Peyer's patch (tissue), 4 donors: ENCODE measurements around the gene ATXN1. TPM values are rescaled to one million over a fixed set of nuclear protein-coding genes. Genes with fewer than 3 reads are reported as not detected.
A peak's percentile ranks its signal among the peaks of the same experiment; 100 is the strongest.

Experiments
- DNase-seq, 3 donors: peaks; one replicate each; pipeline ENCODE4 v3.0.0-alpha.2; 2017 to 2019
- H3K27ac ChIP-seq, 4 donors: fragments of 200-600 bp; sonication (generic); one replicate each; pipeline ENCODE4 v1.5.1; 2016 to 2019
- H3K27me3 ChIP-seq, 2 donors: fragments of 200-600 bp; sonication (generic); one replicate each; pipeline ENCODE4 v1.5.1; 2019
- H3K36me3 ChIP-seq, 3 donors: fragments of 200-600 bp; sonication (generic); one replicate each; pipeline ENCODE4 v1.5.1; 2016 to 2019
- H3K4me1 ChIP-seq, 4 donors: fragments of 200-600 bp; sonication (generic); one replicate each; pipeline ENCODE4 v1.5.1; 2016 to 2019
- H3K4me3 ChIP-seq, 4 donors: fragments of 200-600 bp; sonication (generic); 1 replicate in 3 of 4; 2 replicates in 1 of 4; pipeline ENCODE4 v1.5.1; 2016 to 2019; ENCODE audit warnings: mild to moderate bottlenecking in 1 of 4
- H3K9me3 ChIP-seq, 4 donors: fragments of 200-600 bp; sonication (generic); one replicate each; pipeline ENCODE4 v1.5.1; 2016 to 2019; ENCODE audit warnings: mild to moderate bottlenecking in 1 of 4
- POLR2A ChIP-seq, 2 donors: fragments of 450-650 bp; IDR thresholded peaks; one replicate each; pipeline ENCODE4 v1.5.1; 2017; ENCODE audit warnings: antibody characterized with exemption in 2 of 2, mild to moderate bottlenecking in 2 of 2, moderate library complexity in 2 of 2
- total RNA-seq, 4 donors: library from RNA; depleted of rRNA; stranded (reverse); fragments of >200 nt; gene quantifications; one replicate each; pipeline ENCODE4 v1.1.0, GENCODE V29; 2016
- TF ChIP-seq, protein P1 (sequence below), 6 experiments: fragments of 450-650 bp in 4 of 6; fragments of 200-600 bp in 2 of 6; sonication (generic) in 1 of 6; IDR thresholded peaks; one replicate each; pipeline ENCODE4 v1.5.1; 2017 to 2019; ENCODE audit warnings: antibody characterized with exemption in 6 of 6, mild to moderate bottlenecking in 3 of 6, moderate library complexity in 1 of 6

ATXN1 gene
- total RNA-seq, 4 donors from 2014 or later = 34.7 to 48.5 (median 43.1) TPM

DNA sequence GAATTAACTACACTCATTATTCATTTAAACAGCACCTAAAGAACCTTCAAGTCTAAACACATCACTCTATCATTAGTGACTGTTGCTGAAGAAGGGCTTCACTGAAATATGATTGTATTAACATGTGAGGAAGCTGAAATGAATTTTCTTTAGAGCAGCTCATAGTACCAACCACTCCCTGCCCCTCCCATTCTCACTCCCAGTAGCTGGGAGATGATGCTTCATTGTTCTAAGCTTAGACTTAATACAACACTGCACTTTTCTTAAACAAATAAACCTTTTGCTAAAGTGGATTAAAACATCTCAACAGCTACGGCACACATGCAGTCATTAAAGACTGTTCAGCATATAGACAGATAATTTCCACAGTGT lies 63.1 kb downstream of the ATXN1 start:
- peaks cover 0 to 18% (median 0%) of the 10 kb centered on the region in 4 donors for H3K4me1 ChIP-seq
- no peak overlapping the region for H3K4me3 ChIP-seq
- H3K36me3 ChIP-seq = no peaks in the 10 kb centered on the region
- peak overlapping the region in 3 of 4 donors; percentile 4 to 38 (median 10) for H3K27ac ChIP-seq
- H3K27me3 ChIP-seq = no peaks in the 10 kb centered on the region
- DNase-seq = no peak
- no peak for TF ChIP-seq POLR2A (IDR thresholded peaks at IDR 0.05)
- TF ChIP-seq, protein P1, sequence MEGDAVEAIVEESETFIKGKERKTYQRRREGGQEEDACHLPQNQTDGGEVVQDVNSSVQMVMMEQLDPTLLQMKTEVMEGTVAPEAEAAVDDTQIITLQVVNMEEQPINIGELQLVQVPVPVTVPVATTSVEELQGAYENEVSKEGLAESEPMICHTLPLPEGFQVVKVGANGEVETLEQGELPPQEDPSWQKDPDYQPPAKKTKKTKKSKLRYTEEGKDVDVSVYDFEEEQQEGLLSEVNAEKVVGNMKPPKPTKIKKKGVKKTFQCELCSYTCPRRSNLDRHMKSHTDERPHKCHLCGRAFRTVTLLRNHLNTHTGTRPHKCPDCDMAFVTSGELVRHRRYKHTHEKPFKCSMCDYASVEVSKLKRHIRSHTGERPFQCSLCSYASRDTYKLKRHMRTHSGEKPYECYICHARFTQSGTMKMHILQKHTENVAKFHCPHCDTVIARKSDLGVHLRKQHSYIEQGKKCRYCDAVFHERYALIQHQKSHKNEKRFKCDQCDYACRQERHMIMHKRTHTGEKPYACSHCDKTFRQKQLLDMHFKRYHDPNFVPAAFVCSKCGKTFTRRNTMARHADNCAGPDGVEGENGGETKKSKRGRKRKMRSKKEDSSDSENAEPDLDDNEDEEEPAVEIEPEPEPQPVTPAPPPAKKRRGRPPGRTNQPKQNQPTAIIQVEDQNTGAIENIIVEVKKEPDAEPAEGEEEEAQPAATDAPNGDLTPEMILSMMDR (IDR thresholded peaks at IDR 0.05) = no peak
- H3K9me3 ChIP-seq = no peaks in the 10 kb centered on the region

DNA sequence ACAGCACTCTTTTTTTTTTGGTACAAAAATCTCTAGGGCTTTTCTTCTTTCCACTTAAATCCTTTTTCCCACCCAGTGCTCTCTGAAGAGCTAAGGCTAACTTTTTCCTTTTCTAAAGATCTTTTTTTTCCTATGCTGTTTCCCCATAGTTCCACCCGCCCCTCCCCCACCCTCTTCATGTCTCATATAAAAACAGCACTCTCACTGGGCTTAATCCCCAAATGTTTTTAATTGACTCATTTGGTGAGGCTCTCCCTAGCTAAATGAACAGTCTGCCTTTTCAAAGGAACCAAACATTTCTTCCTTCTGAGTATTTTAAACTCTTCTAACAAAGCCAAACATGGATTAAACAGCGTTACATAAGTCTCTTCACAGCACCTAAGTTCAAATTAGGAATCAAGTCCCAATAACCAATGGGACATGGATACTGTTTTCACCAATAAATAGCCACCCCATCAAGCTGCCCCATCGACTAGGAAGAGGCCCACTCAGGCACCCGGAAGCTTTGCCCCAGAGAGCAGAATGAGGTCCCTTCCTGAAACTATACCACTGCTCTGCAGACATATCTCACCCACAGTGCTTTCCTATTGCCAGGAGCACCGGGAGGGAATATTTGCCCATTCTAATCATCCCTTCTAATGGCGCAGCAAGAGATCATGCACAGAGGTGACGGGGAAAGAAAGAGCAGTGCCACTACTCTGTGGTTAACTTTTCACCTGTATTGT lies 63.7 kb downstream of the ATXN1 start:
- H3K4me1 ChIP-seq = peaks cover 0 to 18% (median 0%) of the 10 kb centered on the region in 4 donors
- no peak for DNase-seq
- no peak overlapping the region for H3K4me3 ChIP-seq
- no peaks in the 10 kb centered on the region for H3K27me3 ChIP-seq
- H3K27ac ChIP-seq = peak overlapping the region in 3 of 4 donors; percentile 4 to 38 (median 10)
- TF ChIP-seq, protein P1 (IDR thresholded peaks at IDR 0.05) = no peak
- no peak for TF ChIP-seq POLR2A (IDR thresholded peaks at IDR 0.05)
- no peaks in the 10 kb centered on the region for H3K36me3 ChIP-seq
- no peaks in the 10 kb centered on the region for H3K9me3 ChIP-seq

DNA sequence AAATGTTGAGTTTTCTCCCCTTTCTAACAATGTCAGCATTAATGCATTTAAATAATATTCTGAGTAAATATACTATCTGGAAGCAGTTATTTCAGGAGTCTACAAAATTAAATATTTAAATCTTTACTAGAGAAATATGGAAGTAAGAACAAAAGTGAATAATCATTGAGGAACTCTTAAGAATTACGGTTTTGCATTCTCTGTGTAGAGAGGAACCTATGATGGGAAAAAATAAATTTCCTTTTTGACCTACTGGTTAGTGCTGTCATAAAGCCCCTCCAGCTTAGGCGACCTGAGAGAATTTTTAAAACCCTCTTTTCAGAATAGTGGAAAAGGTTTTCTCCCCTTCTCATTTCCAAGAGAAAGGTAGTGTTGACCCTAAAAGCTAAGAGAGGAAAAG lies 64.8 kb downstream of the ATXN1 start:
- TF ChIP-seq, protein P1 (IDR thresholded peaks at IDR 0.05) = no peak
- TF ChIP-seq POLR2A (IDR thresholded peaks at IDR 0.05) = no peak
- Histone ChIP-seq H3K27ac (no peak overlapping the region), H3K9me3 (no peaks in the 10 kb centered on the region), H3K4me3 (no peak overlapping the region), H3K27me3 (no peaks in the 10 kb centered on the region), H3K4me1 (peaks cover 0 to 18% (median 0%) of the 10 kb centered on the region in 4 donors), H3K36me3 (no peaks in the 10 kb centered on the region)
- DNase-seq = no peak

DNA sequence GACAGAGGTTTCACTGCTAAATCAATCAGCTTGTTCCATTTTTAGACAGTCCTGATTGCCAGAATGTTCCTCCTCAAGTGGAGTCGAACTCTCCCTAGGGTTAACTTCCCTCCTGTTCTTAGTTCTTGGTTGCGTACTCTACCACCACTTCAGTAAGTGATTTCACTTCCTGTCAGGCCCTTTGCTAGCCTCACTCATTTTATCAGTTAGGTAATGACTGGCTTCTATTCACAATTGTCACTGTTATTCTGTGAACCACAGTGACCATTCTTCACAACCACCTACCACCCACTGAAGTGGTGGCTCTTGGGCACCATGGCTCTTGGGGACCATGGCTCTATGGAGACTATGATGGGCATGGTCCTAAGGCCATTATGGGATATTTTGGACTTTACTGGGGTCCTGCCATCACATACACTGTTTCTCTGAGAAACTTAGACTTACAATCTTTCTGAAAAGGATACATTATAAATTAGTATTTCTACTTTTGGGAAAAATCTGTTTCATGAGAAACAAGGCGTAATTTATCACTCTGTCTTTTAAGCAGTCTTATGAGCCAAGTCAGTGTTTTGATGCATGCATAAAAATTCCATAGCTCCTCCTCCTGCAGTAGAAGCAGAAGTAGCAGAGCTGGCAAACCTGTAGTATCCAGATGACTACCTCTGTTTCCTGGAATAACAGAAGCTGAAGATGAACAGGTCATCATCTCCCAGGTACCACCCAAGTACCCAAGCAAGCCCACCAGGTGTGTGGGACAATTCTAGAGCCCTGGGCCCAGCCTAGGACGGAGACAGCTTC lies 66.3 kb downstream of the ATXN1 start:
- Histone ChIP-seq H3K4me3 (no peak overlapping the region), H3K9me3 (no peaks in the 10 kb centered on the region), H3K27me3 (no peaks in the 10 kb centered on the region), H3K36me3 (no peaks in the 10 kb centered on the region), H3K4me1 (peaks cover 0 to 11% (median 3%) of the 10 kb centered on the region in 4 donors), H3K27ac (peak overlapping the region in 1 of 4 donors; percentile 4)
- TF ChIP-seq, protein P1 (IDR thresholded peaks at IDR 0.05) = no peak
- no peak for TF ChIP-seq POLR2A (IDR thresholded peaks at IDR 0.05)
- DNase-seq = no peak

DNA sequence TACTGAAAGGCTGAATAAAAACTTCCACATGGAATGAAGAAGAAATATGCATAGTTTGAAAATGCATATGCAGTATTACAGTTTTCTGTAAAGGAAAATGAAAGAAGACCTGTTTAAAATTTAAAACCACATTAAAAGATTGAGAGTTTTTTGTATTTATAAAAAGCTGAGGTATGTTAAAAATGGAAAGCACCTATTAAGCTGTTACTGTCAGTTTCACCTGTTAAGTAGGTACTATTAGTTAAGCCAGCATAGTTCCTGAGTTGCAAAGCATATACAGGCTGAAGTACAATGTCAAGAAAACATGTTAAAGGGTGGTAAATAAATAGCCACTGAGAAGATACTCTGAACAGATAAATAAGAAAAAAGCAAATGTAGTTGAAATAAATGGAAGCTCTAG lies 69.9 kb downstream of the ATXN1 start:
- Histone ChIP-seq H3K9me3 (no peaks in the 10 kb centered on the region), H3K27me3 (no peaks in the 10 kb centered on the region), H3K27ac (no peak overlapping the region), H3K36me3 (no peaks in the 10 kb centered on the region), H3K4me3 (no peak overlapping the region), H3K4me1 (peaks cover 0 to 7% (median 0%) of the 10 kb centered on the region in 4 donors)
- DNase-seq = no peak
- no peak for TF ChIP-seq POLR2A (IDR thresholded peaks at IDR 0.05)
- TF ChIP-seq, protein P1 (IDR thresholded peaks at IDR 0.05) = no peak
